Gastroesophageal sphincter (tissue), 3 donors: ENCODE measurements around the gene TROAP.

Source experiments
- CTCF ChIP-seq, 4 experiments: fragments of 200-600 bp in 2 of 4; fragments of 450-650 bp in 2 of 4; sonication (generic) in 1 of 4; IDR thresholded peaks; one replicate each; pipeline ENCODE4 v1.5.1; 2017 to 2019; ENCODE audit warnings: antibody characterized with exemption in 4 of 4, mild to moderate bottlenecking in 2 of 4, moderate library complexity in 2 of 4
- EP300 ChIP-seq: sonication (generic); formaldehyde crosslinking; IDR thresholded peaks from one replicate; pipeline ENCODE4 v1.6.1; 2017; ENCODE audit warnings: antibody characterized with exemption, mild to moderate bottlenecking
- POLR2A ChIP-seq, 2 donors: fragments of 450-650 bp; IDR thresholded peaks; one replicate each; pipeline ENCODE4 v1.6.1; 2017; ENCODE audit warnings: antibody characterized with exemption in 2 of 2, mild to moderate bottlenecking in 2 of 2, moderate library complexity in 1 of 2
- POLR2AphosphoS5 ChIP-seq: sonication (generic); formaldehyde crosslinking; IDR thresholded peaks from one replicate; pipeline ENCODE4 v1.6.1; 2017; ENCODE audit warnings: antibody characterized with exemption

- TF ChIP-seq POLR2AphosphoS5 (no peak), CTCF (IDR thresholded peaks at IDR 0.05) (no peak), POLR2A (IDR thresholded peaks at IDR 0.05) (no peak), EP300 (no peak)
Observed at GRCh38 chr12:49301760-49302159, 21.3 kb upstream of the TROAP start.
